AG09309 (cell line): ENCODE results near the gene ZNF335.

ENCODE experiments used
- DNase-seq: peaks from one replicate; pipeline ENCODE4 v3.0.0-alpha.2; 2010; ENCODE audit warnings: low read depth
- H3K4me3 ChIP-seq: 2 replicates; pipeline ENCODE4 v1.5.1; 2011; ENCODE audit warnings: mild to moderate bottlenecking, low read depth, low read length, moderate library complexity; ENCODE audit not compliant: control insufficient read depth
- CTCF ChIP-seq: IDR thresholded peaks from 2 replicates; pipeline ENCODE4 v1.5.1; 2011; ENCODE audit warnings: mild to moderate bottlenecking, low read depth, low read length, inconsistent platforms; ENCODE audit not compliant: insufficient read depth, control insufficient read depth; ENCODE audit errors: missing control alignments

The ZNF335 gene

GRCh38 chr20:45974896-45975565 lies 3.0 kb upstream of the ZNF335 start:
- TF ChIP-seq CTCF: no peak
- no peak overlapping the region for H3K4me3 ChIP-seq
- DNase-seq: no peak

- no peak for DNase-seq
- no peak for TF ChIP-seq CTCF
- H3K4me3 ChIP-seq: peak overlapping the region; percentile 38
These were observed 639 bp upstream of the ZNF335 start for GRCh38 chr20:45972500-45973183.

GRCh38 chr20:45971425-45971674 lies 653 bp downstream of the ZNF335 start:
- no peak for DNase-seq
- no peak for TF ChIP-seq CTCF
- peak overlapping the region; percentile 90 for H3K4me3 ChIP-seq

GRCh38 chr20:45970646-45971424 lies 1.2 kb downstream of the ZNF335 start:
- TF ChIP-seq CTCF: no peak
- H3K4me3 ChIP-seq: peak overlapping the region; percentile 90
- DNase-seq: no peak

GRCh38 chr20:45969712-45970634 lies 2.0 kb downstream of the ZNF335 start:
- DNase-seq: no peak
- H3K4me3 ChIP-seq: peak overlapping the region; percentile 90

More at GRCh38 chr20:45969712-45970634, 2.0 kb downstream of the ZNF335 start:
- TF ChIP-seq CTCF: peak; percentile 67
